CD4-positive, alpha-beta T cell treated with Interleukin-10 for 1 hour (primary cell): Measurements from ENCODE around the gene AFG1L.

ENCODE experiments used
- DNase-seq: peaks from one replicate; pipeline ENCODE4 v3.0.0-alpha.2; 2020

The AFG1L gene

GRCh38 chr6:108464418-108465097 is 169.7 kb downstream of the AFG1L start:
- no peak for DNase-seq

- no peak for DNase-seq
These were observed 170.2 kb downstream of the AFG1L start for GRCh38 chr6:108465098-108465495.

GRCh38 chr6:108468346-108468745 is 173.5 kb downstream of the AFG1L start:
- DNase-seq: no peak

- no peak for DNase-seq
These were observed 174.5 kb downstream of the AFG1L start for GRCh38 chr6:108469316-108469715.

- DNase-seq: no peak
These were observed 178.3 kb downstream of the AFG1L start for GRCh38 chr6:108473197-108473596.

GRCh38 chr6:108476376-108476775 is 181.5 kb downstream of the AFG1L start:
- no peak for DNase-seq

GRCh38 chr6:108476847-108477430 is 182.1 kb downstream of the AFG1L start:
- no peak for DNase-seq

- DNase-seq: no peak
These were observed 187.7 kb downstream of the AFG1L start for GRCh38 chr6:108482559-108482958.

- no peak for DNase-seq
These were observed 189.2 kb downstream of the AFG1L start for GRCh38 chr6:108484016-108484415.

GRCh38 chr6:108489699-108490098 is 194.8 kb downstream of the AFG1L start:
- DNase-seq: no peak

GRCh38 chr6:108492131-108492766 is 197.4 kb downstream of the AFG1L start:
- DNase-seq: peak; percentile 36

- DNase-seq: no peak
These were observed 199.6 kb downstream of the AFG1L start for GRCh38 chr6:108494434-108494833.

GRCh38 chr6:108497883-108498282 is 203.0 kb downstream of the AFG1L start:
- DNase-seq: peak; percentile 0

GRCh38 chr6:108501559-108501958 is 206.7 kb downstream of the AFG1L start:
- no peak for DNase-seq

GRCh38 chr6:108502832-108503231 is 208.0 kb downstream of the AFG1L start:
- DNase-seq: no peak

GRCh38 chr6:108507316-108507715 is 212.5 kb downstream of the AFG1L start:
- no peak for DNase-seq

GRCh38 chr6:108510461-108511319 is 215.8 kb downstream of the AFG1L start:
- DNase-seq: no peak

GRCh38 chr6:108518714-108519576 is 224.1 kb downstream of the AFG1L start:
- peak; percentile 13 for DNase-seq

- DNase-seq: no peak
These were observed 226.8 kb downstream of the AFG1L start for GRCh38 chr6:108521616-108522107.

GRCh38 chr6:108523697-108524096 is 228.8 kb downstream of the AFG1L start:
- DNase-seq: no peak

- DNase-seq: no peak
These were observed 229.8 kb downstream of the AFG1L start for GRCh38 chr6:108524528-108525248.
